ENCODE results near the gene ZNF182.
"Not testable (repeated sequence)": the region's sequence is repeated elsewhere in the genome, so short reads cannot be mapped to it uniquely, and the experiment has no call there.

The ZNF182 gene

DNA sequence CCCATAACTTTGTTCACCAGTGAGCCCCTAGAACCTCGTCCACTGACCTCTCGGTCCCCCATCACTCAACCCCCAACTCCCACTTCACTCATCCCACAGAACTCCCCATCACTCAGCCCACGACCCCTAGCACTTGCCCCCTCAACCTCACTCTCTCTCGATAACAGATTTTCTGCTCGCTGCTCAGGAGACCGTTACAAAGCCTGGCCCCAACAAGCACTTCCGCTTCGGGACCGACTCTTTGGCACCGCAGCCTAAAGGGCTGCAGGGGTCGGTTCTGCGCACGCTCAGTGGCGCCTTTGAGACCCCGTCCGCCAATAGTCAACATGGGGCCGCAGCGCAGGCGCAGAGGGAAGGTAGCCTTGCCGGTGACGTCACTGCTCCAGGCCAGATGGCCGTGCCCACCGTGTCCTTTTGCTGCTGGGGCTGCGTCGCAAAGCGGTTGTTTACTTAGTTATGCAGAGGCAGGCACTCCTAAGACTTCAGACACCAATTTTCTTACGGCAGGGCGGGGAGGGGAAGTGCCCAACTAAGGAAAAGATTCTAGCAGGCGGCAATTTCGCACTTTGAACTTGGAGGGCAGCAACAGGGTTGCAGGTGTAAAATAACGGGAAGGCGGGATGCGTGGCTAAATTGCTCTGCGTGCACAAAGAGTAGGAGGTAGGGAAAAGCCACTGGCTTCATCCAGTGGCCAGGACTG lies at the start of gene ZNF182:
Gene ZNF182 (minus strand): TSS at position 232 of the 700 bp plus-strand sequence. CDS start 1,380 bp downstream, outside the sequence.
- DNase-seq (ENCODE audit: low read depth): peak; percentile 84
- H3K4me3 ChIP-seq (ENCODE audit: low read depth, low read length): peak within 1 kb of the TSS; percentile 75
- TF ChIP-seq, protein P1, sequence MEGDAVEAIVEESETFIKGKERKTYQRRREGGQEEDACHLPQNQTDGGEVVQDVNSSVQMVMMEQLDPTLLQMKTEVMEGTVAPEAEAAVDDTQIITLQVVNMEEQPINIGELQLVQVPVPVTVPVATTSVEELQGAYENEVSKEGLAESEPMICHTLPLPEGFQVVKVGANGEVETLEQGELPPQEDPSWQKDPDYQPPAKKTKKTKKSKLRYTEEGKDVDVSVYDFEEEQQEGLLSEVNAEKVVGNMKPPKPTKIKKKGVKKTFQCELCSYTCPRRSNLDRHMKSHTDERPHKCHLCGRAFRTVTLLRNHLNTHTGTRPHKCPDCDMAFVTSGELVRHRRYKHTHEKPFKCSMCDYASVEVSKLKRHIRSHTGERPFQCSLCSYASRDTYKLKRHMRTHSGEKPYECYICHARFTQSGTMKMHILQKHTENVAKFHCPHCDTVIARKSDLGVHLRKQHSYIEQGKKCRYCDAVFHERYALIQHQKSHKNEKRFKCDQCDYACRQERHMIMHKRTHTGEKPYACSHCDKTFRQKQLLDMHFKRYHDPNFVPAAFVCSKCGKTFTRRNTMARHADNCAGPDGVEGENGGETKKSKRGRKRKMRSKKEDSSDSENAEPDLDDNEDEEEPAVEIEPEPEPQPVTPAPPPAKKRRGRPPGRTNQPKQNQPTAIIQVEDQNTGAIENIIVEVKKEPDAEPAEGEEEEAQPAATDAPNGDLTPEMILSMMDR (conservative IDR thresholded peaks at IDR 0.05; ENCODE audit: low read depth, low read length): no peak

DNA sequence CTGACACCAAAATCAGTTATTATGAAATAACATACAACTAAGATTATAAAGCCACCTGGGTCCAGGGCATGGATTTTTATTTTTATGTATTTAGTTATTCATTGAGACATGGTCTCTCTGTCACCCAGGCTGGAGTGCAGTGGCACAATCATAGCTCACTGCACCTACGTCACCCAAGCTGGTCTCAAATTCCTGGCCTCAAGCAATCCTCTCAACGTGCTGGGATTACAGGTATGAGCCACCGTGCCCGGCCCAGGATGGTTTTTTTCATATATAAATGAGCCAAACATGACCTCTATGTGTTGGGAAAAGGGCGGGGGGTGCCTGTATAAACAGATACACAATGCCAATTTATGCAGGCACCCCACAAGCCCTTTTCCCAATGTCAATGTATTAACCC lies 43.1 kb upstream of the ZNF182 start:
- no peak for DNase-seq (ENCODE audit: low read depth)
- TF ChIP-seq, protein P1 (conservative IDR thresholded peaks at IDR 0.05; ENCODE audit: low read depth, low read length): no peak
- no peak overlapping the region for H3K4me3 ChIP-seq (ENCODE audit: low read depth, low read length)

DNA sequence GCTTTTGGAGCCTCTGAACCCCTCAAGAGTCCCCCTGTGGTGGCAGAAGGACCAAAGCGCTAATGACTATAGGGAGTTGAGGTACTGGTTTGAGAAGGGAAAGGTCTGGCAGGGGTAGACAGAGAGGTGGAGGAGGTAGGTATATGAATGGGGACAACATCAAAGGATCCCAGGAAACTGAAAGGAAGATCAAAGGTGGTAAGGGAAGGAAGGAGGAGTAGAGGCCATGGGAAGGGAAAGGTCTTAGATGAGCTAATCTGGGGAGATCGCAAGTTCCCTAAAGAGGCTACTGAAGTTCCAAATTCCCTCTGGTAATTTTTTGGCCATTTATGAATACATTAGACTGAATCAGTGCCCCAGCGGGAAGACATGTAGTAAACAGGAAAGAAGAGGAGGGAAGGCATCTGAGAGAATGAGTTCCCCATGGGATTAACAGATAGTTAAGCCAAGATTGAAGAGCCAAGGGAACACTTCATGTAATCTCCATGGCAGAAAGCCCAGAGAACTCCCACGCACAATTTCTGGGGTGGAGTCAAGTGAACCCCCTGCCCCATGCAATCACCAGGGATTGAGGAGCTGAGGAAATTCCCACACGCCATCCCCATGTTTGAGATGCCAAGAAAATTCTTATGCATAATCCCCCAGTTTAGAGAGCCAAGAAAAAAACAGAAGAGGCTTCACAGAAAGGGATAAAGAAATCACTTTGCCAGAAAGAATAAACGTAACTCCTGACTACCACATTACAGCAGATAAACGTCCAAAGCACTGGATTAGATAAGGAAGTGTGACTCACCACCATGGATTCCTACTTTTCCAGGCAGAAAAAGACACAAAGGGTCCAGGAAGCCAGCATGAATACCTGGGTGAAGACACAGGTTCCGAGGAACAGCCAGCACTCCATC lies 41.9 kb upstream of the ZNF182 start:
- TF ChIP-seq, protein P1 (conservative IDR thresholded peaks at IDR 0.05; ENCODE audit: low read depth, low read length): no peak
- DNase-seq (ENCODE audit: low read depth): peak; percentile 70
- H3K4me3 ChIP-seq (ENCODE audit: low read depth, low read length): no peak overlapping the region

DNA sequence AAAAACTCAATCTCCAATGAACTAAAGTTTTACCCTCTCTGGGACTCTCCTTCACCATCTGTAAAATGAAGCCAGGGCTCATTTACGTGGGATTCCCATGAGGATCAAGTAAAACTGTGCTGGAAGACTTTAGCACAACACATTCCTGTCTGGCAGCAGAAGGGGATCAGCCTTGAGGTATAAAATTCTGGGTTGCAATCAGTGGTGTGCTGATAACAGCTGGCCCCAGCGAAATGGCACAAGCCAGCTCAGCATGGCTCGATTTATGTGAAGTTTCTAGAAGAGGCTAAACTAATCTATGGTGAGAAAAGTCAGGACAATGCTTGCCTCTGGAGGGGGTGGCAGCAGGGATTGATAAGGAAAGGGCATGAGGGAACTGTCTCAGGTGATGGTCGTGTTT lies 39.3 kb upstream of the ZNF182 start:
- TF ChIP-seq, protein P1 (conservative IDR thresholded peaks at IDR 0.05; ENCODE audit: low read depth, low read length): no peak

GRCh38 chrX:48035891-48036290 lies 32.1 kb upstream of the ZNF182 start:
- no peak overlapping the region for H3K4me3 ChIP-seq (ENCODE audit: low read depth, low read length)
- TF ChIP-seq, protein P1 (conservative IDR thresholded peaks at IDR 0.05; ENCODE audit: low read depth, low read length): no peak
- DNase-seq (ENCODE audit: low read depth): peak; percentile 16

More for the DNA sequence above, 39.3 kb upstream of the ZNF182 start:
- no peak for DNase-seq (ENCODE audit: low read depth)
- no peak overlapping the region for H3K4me3 ChIP-seq (ENCODE audit: low read depth, low read length)

DNA sequence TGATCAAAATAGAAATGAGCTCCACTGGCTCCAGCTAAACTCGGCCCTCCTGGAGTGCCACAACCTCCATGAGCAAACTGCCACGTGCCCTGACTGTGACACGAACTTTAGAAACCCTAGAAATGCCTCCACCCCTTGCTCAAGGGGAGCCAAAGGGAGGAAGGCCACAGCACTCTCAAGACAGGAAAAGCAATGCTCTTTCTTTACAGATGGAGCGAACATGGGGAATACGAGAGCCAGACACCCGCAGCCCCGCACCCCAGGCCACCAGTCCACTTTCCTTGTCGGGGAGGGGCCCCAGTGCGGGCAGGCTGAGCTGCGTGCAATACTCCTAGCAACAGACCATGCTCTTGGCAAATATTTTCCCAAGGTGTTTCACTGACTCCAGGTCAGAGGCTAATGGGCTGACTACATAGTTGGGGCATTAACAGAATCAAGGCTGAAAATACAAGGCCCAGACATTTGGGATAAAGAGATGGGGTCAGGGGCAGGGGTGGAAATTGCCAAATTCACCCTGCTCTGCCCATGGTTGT lies 26.9 kb upstream of the ZNF182 start:
- not testable (repeated sequence) for DNase-seq (ENCODE audit: low read depth)

GRCh38 chrX:48030237-48030636 lies 26.4 kb upstream of the ZNF182 start:
- H3K4me3 ChIP-seq (ENCODE audit: low read depth, low read length): no peak overlapping the region
- TF ChIP-seq, protein P1 (conservative IDR thresholded peaks at IDR 0.05; ENCODE audit: low read depth, low read length): no peak
- DNase-seq (ENCODE audit: low read depth): no peak

More for the DNA sequence above, 26.9 kb upstream of the ZNF182 start:
- H3K4me3 ChIP-seq (ENCODE audit: low read depth, low read length): not testable (repeated sequence)
